Measurements from ENCODE around the gene ARHGEF4.

DNA sequence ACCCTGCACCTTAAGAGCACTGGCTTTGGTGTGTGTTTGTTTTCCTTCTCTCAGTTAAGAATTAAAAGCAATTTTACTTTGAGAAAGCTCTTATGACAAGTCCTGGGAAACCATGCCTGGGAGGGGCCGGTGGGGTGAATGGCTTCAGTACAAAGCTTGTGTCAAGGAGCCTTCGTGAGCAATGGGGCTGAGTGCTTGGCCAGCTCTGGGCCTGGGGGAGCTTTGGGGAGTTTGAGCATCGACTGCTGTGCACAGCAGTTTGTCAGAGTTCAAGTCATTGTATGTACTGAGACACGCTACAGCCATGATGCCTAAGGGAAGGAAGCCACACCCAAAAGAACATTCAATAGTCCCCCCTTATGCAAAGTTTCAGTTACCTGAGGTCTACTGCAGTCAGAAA, 75.8 kb downstream of the ARHGEF4 start:
- TF ChIP-seq, protein P1, sequence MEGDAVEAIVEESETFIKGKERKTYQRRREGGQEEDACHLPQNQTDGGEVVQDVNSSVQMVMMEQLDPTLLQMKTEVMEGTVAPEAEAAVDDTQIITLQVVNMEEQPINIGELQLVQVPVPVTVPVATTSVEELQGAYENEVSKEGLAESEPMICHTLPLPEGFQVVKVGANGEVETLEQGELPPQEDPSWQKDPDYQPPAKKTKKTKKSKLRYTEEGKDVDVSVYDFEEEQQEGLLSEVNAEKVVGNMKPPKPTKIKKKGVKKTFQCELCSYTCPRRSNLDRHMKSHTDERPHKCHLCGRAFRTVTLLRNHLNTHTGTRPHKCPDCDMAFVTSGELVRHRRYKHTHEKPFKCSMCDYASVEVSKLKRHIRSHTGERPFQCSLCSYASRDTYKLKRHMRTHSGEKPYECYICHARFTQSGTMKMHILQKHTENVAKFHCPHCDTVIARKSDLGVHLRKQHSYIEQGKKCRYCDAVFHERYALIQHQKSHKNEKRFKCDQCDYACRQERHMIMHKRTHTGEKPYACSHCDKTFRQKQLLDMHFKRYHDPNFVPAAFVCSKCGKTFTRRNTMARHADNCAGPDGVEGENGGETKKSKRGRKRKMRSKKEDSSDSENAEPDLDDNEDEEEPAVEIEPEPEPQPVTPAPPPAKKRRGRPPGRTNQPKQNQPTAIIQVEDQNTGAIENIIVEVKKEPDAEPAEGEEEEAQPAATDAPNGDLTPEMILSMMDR (IDR thresholded peaks at IDR 0.05): no peak
- TF ChIP-seq, protein P2, sequence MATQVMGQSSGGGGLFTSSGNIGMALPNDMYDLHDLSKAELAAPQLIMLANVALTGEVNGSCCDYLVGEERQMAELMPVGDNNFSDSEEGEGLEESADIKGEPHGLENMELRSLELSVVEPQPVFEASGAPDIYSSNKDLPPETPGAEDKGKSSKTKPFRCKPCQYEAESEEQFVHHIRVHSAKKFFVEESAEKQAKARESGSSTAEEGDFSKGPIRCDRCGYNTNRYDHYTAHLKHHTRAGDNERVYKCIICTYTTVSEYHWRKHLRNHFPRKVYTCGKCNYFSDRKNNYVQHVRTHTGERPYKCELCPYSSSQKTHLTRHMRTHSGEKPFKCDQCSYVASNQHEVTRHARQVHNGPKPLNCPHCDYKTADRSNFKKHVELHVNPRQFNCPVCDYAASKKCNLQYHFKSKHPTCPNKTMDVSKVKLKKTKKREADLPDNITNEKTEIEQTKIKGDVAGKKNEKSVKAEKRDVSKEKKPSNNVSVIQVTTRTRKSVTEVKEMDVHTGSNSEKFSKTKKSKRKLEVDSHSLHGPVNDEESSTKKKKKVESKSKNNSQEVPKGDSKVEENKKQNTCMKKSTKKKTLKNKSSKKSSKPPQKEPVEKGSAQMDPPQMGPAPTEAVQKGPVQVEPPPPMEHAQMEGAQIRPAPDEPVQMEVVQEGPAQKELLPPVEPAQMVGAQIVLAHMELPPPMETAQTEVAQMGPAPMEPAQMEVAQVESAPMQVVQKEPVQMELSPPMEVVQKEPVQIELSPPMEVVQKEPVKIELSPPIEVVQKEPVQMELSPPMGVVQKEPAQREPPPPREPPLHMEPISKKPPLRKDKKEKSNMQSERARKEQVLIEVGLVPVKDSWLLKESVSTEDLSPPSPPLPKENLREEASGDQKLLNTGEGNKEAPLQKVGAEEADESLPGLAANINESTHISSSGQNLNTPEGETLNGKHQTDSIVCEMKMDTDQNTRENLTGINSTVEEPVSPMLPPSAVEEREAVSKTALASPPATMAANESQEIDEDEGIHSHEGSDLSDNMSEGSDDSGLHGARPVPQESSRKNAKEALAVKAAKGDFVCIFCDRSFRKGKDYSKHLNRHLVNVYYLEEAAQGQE (IDR thresholded peaks at IDR 0.05; ENCODE audit: insufficient read depth in 1 of 2, low read depth in 2 of 2, low read length in 1 of 2): no peak
- TF ChIP-seq POLR2AphosphoS5 (IDR thresholded peaks at IDR 0.05; ENCODE audit: low read depth, low read length): no peak
